H1 (cell line): ENCODE measurements around the gene DPF1. TPM values are rescaled to one million over a fixed set of nuclear protein-coding genes. Genes with fewer than 3 reads are reported as not detected.

ENCODE experiments used
- CTCF ChIA-PET: fragments of 300-600 bp; sonication (Branson Sonifier 250); formaldehyde crosslinking; loops from one replicate; lab custom pipeline; 2021; ENCODE audit not compliant: partially characterized antibody; lab: Charles Lee
- POLR2A ChIA-PET: fragments of 300-600 bp; sonication (Branson Sonifier 250); formaldehyde crosslinking; loops from one replicate; lab custom pipeline; 2021; ENCODE audit warnings: inconsistent platforms; ENCODE audit not compliant: partially characterized antibody; lab: Charles Lee
- DNase-seq, 2 experiments: peaks; one replicate each; pipeline versions ENCODE4 v3.0.0 to v3.0.0-alpha.2; 2010 to 2022; ENCODE audit warnings: low spot score in 2 of 2, low read depth in 1 of 2, mixed read lengths in 1 of 2
- FAIRE-seq: peaks from 2 replicates; lab custom pipeline; 2011; peaks lifted over from hg19 to GRCh38; lab: Jason Lieb, UNC
- H2AFZ ChIP-seq: 2 replicates; pipeline ENCODE4 v1.8.1; 2012; ENCODE audit warnings: low read length, inconsistent platforms
- H2AK5ac ChIP-seq: 2 replicates; pipeline ENCODE4 v1.6.1; 2013; ENCODE audit warnings: low read depth, low read length
- H2BK120ac ChIP-seq: replicated peaks from 2 replicates; pipeline ENCODE3; 2013; ENCODE audit warnings: low read depth, low read length, inconsistent platforms
- H2BK12ac ChIP-seq: 2 replicates; pipeline ENCODE4 v1.6.1; 2013; ENCODE audit warnings: low read depth, low read length
- H2BK15ac ChIP-seq: 2 replicates; pipeline ENCODE4 v1.6.1; 2013; ENCODE audit warnings: low read length
- H2BK20ac ChIP-seq: 2 replicates; pipeline ENCODE4 v1.6.1; 2013; ENCODE audit warnings: low read length
- H2BK5ac ChIP-seq: 2 replicates; pipeline ENCODE4 v1.6.1; 2013; ENCODE audit warnings: low read depth, low read length
- H3K14ac ChIP-seq: 2 replicates; pipeline ENCODE4 v1.6.1; 2013; ENCODE audit warnings: inconsistent platforms; ENCODE audit not compliant: insufficient read length
- H3K18ac ChIP-seq: 2 replicates; pipeline ENCODE4 v1.6.1; 2013; ENCODE audit warnings: low read length; ENCODE audit errors: extremely low read depth
- H3K23ac ChIP-seq: 2 replicates; pipeline ENCODE4 v1.6.1; 2013; ENCODE audit warnings: inconsistent platforms; ENCODE audit not compliant: insufficient read length
- H3K23me2 ChIP-seq: 2 replicates; pipeline ENCODE4 v1.6.1; 2013; ENCODE audit warnings: low read depth, low read length
- H3K27ac ChIP-seq: 2 replicates; pipeline ENCODE4 v1.6.1; 2011; ENCODE audit warnings: low read depth, low read length, inconsistent platforms
- H3K27me3 ChIP-seq, 4 experiments: replicated peaks in 1 of 4; 1 replicate in 1 of 4; 2 replicates in 3 of 4; pipeline versions ENCODE4 v1.6.1 to v1.8.1; 2011 to 2013; ENCODE audit warnings: low read length in 3 of 4, mild to moderate bottlenecking in 3 of 4, inconsistent platforms in 2 of 4, mixed read lengths in 2 of 4, moderate library complexity in 1 of 4; ENCODE audit not compliant: control insufficient read depth in 3 of 4, insufficient read depth in 3 of 4; ENCODE audit errors: extremely low read depth in 1 of 4
- H3K36me3 ChIP-seq, 4 experiments: 2 replicates each; pipeline versions ENCODE4 v1.6.1 to v1.8.1; 2011 to 2013; ENCODE audit warnings: mild to moderate bottlenecking in 4 of 4, low read length in 3 of 4, moderate library complexity in 2 of 4, control low read depth in 1 of 4, inconsistent platforms in 1 of 4; ENCODE audit not compliant: insufficient read depth in 4 of 4, control insufficient read depth in 2 of 4
- H3K4ac ChIP-seq: replicated peaks from 2 replicates; pipeline ENCODE3; 2013; ENCODE audit warnings: low read length, low read depth, mixed read lengths, inconsistent platforms; ENCODE audit not compliant: insufficient read length
- H3K4me1 ChIP-seq, 4 experiments: replicated peaks in 1 of 4; 1 replicate in 1 of 4; 2 replicates in 3 of 4; pipeline versions ENCODE4 v1.6.1 to v1.8.1; 2011 to 2013; ENCODE audit warnings: low read length in 3 of 4, inconsistent platforms in 2 of 4, mixed read lengths in 1 of 4; ENCODE audit not compliant: insufficient read depth in 4 of 4, control insufficient read depth in 3 of 4
- H3K4me2 ChIP-seq, 2 experiments: 2 replicates each; pipeline versions ENCODE4 v1.6.1 to v1.8.1; 2011 to 2013; ENCODE audit warnings: low read depth in 2 of 2, low read length in 2 of 2, control low read depth in 1 of 2, inconsistent platforms in 1 of 2, mild to moderate bottlenecking in 1 of 2; ENCODE audit not compliant: insufficient read depth in 1 of 2
- H3K4me3 ChIP-seq, 4 experiments: fragments of 200-600, 300-600 bp in 1 of 4; sonication (generic), shearing (Covaris generic), sonication (Bioruptor Twin) in 1 of 4; 2 replicates each; pipeline versions ENCODE4 v1.5.1 to v1.8.1; 2011 to 2016; ENCODE audit warnings: low read length in 4 of 4, low read depth in 3 of 4, control low read depth in 2 of 4, inconsistent platforms in 2 of 4, mild to moderate bottlenecking in 2 of 4, mixed read lengths in 1 of 4, moderate library complexity in 1 of 4; ENCODE audit not compliant: insufficient read depth in 2 of 4; ENCODE audit errors: extremely low read depth in 1 of 4
- H3K56ac ChIP-seq: replicated peaks from 2 replicates; pipeline ENCODE3; 2013; ENCODE audit warnings: low read depth, mild to moderate bottlenecking, mixed read lengths, low read length, inconsistent platforms; ENCODE audit not compliant: insufficient read length
- H3K79me1 ChIP-seq: 2 replicates; pipeline ENCODE4 v1.6.1; 2013; ENCODE audit warnings: low read depth, low read length, control low read depth
- H3K79me2 ChIP-seq, 2 experiments: 2 replicates each; pipeline versions ENCODE4 v1.6.1 to v1.8.1; 2012 to 2013; ENCODE audit warnings: low read length in 2 of 2, mild to moderate bottlenecking in 2 of 2, inconsistent platforms in 1 of 2; ENCODE audit not compliant: insufficient read depth in 2 of 2, control insufficient read depth in 1 of 2
- H3K9ac ChIP-seq, 4 experiments: replicated peaks in 1 of 4; 1 replicate in 1 of 4; 2 replicates in 3 of 4; pipeline versions ENCODE4 v1.6.1 to v1.8.1; 2011 to 2013; ENCODE audit warnings: low read depth in 3 of 4, low read length in 3 of 4, control low read depth in 2 of 4, mild to moderate bottlenecking in 2 of 4, moderate library complexity in 2 of 4, inconsistent platforms in 1 of 4; ENCODE audit errors: extremely low read depth in 1 of 4
- H3K9me3 ChIP-seq, 2 experiments: 2 replicates each; pipeline versions ENCODE4 v1.6.1 to v1.8.1; 2012 to 2013; ENCODE audit warnings: mild to moderate bottlenecking in 2 of 2, moderate library complexity in 2 of 2, control low read depth in 1 of 2, inconsistent platforms in 1 of 2, low read depth in 1 of 2, low read length in 1 of 2, mixed read lengths in 1 of 2; ENCODE audit not compliant: insufficient read depth in 2 of 2
- H4K20me1 ChIP-seq, 2 experiments: replicated peaks in 1 of 2; 2 replicates each; pipeline versions ENCODE3 to v1.8.1; 2011 to 2013; ENCODE audit warnings: inconsistent platforms in 2 of 2, low read length in 2 of 2, mild to moderate bottlenecking in 1 of 2; ENCODE audit not compliant: insufficient read depth in 2 of 2, control insufficient read depth in 1 of 2
- H4K5ac ChIP-seq: 2 replicates; pipeline ENCODE4 v1.6.1; 2013; ENCODE audit warnings: low read length, low read depth, mixed read lengths, inconsistent platforms; ENCODE audit not compliant: insufficient read length
- H4K8ac ChIP-seq: 2 replicates; pipeline ENCODE4 v1.8.0; 2013; ENCODE audit warnings: mild to moderate bottlenecking, moderate library complexity, low read length, inconsistent platforms; ENCODE audit not compliant: insufficient read depth; ENCODE audit errors: extremely low read depth
- H4K91ac ChIP-seq: replicated peaks from 2 replicates; pipeline ENCODE3; 2013; ENCODE audit warnings: low read length, mixed read lengths, inconsistent platforms; ENCODE audit not compliant: insufficient read length
- ATF2 ChIP-seq: IDR thresholded peaks from 2 replicates; pipeline ENCODE4 v1.6.1; 2012; ENCODE audit warnings: low read length, inconsistent platforms
- BCL11A ChIP-seq, 2 experiments: IDR thresholded peaks; one replicate each; pipeline ENCODE4 v1.6.1; 2011; ENCODE audit warnings: low read depth in 2 of 2, low read length in 2 of 2, mild to moderate bottlenecking in 2 of 2
- BRCA1 ChIP-seq: IDR thresholded peaks from 2 replicates; pipeline ENCODE4 v1.6.1; 2012; ENCODE audit warnings: low read depth, low read length, improper control_type of control experiment
- CBX5 ChIP-seq: fragments of 300-800, 300-1000 bp; sonication (generic); IDR thresholded peaks from 2 replicates; pipeline ENCODE4 v1.7.1; 2016; ENCODE audit warnings: antibody characterized with exemption, low read length, low read depth
- CBX8 ChIP-seq: fragments of 300-800, 300-1000 bp; sonication (generic); IDR thresholded peaks from 2 replicates; pipeline ENCODE4 v1.7.1; 2016; ENCODE audit warnings: low read depth, low read length, borderline replicate concordance
- CHD1 ChIP-seq: IDR thresholded peaks from 2 replicates; pipeline ENCODE4 v1.6.1; 2012; ENCODE audit warnings: low read depth, low read length, improper control_type of control experiment
- CTBP2 ChIP-seq: IDR thresholded peaks from 2 replicates; pipeline ENCODE4 v1.7.0; 2011; ENCODE audit warnings: borderline replicate concordance, mild to moderate bottlenecking, moderate library complexity, mixed read lengths, low read length; ENCODE audit not compliant: insufficient read depth, insufficient read length
- POU5F1 ChIP-seq: IDR thresholded peaks from 2 replicates; pipeline ENCODE4 v1.6.1; 2011; ENCODE audit warnings: low read depth, mild to moderate bottlenecking, low read length, moderate library complexity
- TAF1 ChIP-seq: IDR thresholded peaks from 2 replicates; pipeline ENCODE4 v1.6.1; 2011; ENCODE audit warnings: mild to moderate bottlenecking, low read depth, low read length
- TCF12 ChIP-seq: IDR thresholded peaks from 2 replicates; pipeline ENCODE4 v1.6.1; 2011; ENCODE audit warnings: low read depth, mild to moderate bottlenecking, low read length
- WGBS, 2 experiments: shearing (Covaris generic) in 1 of 2; methylation state at CpG; one replicate each; pipeline versions ENCODE4 v1.1.6 to v1.1.7; 2013 to 2015; ENCODE audit warnings: low lambda C conversion rate in 2 of 2, mixed read lengths in 2 of 2, inconsistent platforms in 1 of 2, low coverage in 1 of 2, missing lambda C conversion rate in 1 of 2; ENCODE audit not compliant: insufficient replicate concordance in 2 of 2, insufficient coverage in 1 of 2, insufficient read length in 1 of 2; ENCODE audit errors: extremely low coverage in 1 of 2, missing lambda C conversion rate in 1 of 2; 5-methylcytosine and 5-hydroxymethylcytosine counted together
- polyA plus RNA-seq, 7 experiments: library from polyadenylated mRNA; depleted of rRNA in 3 of 7; stranded (reverse) in 5 of 7; unstranded in 2 of 7; fragments of >200 nt in 5 of 7; fragments of 200-250 nt in 2 of 7; gene quantifications; 1 replicate in 5 of 7; 2 replicates in 1 of 7; 4 replicates in 1 of 7; pipeline versions ENCODE4 v1.2.1 to v1.2.3, GENCODE V29; 2011 to 2013; ENCODE audit warnings: missing spikeins in 2 of 7, mixed read lengths in 2 of 7
- total RNA-seq: library from RNA; stranded (reverse); fragmentation: NEBNext Ultra II Directional; extraction: Animal tissue kit (Norgen Biotek cat#: 25700); gene quantifications from 2 replicates; pipeline ENCODE4 v1.2.1, GENCODE V29; 2021

The DPF1 gene
- total and polyA plus RNA-seq, 2 of the 8 experiments (the other 6 are each of a cell fraction or from before 2014, with no cell fraction given): 12.9 to 15.6 TPM

GRCh38 chr19:38195237-38195636 is 28.8 kb downstream of the DPF1 start:
- Histone ChIP-seq H2AFZ (no peak overlapping the region), H2BK15ac (no peak overlapping the region), H4K8ac (no peak overlapping the region), H2BK5ac (no peak overlapping the region; the same call in 1 of the 2 replicates), H3K36me3 (peaks cover 0 to 10% (median 2%) of the 10 kb centered on the region in 4 experiments; a peak in 5 of 8 replicates), H3K4me3 (no peak overlapping the region), H2BK12ac (no peak overlapping the region), H3K23ac (no peak overlapping the region), H2BK20ac (no peak overlapping the region), H3K23me2 (no peaks in the 10 kb centered on the region; the same call in 1 of the 2 replicates), H3K18ac (no peak overlapping the region), H3K9ac (no peak overlapping the region), H3K27ac (no peak overlapping the region), H4K91ac (no peak overlapping the region), H3K27me3 (no peaks in the 10 kb centered on the region), H3K9me3 (no peaks in the 10 kb centered on the region), H2BK120ac (no peak overlapping the region), H3K4me2 (no peak overlapping the region), H3K79me2 (no peaks in the 10 kb centered on the region), H3K4me1 (no peaks in the 10 kb centered on the region), H4K20me1 (peaks cover 0 to 4% of the 10 kb centered on the region in 2 experiments), H3K4ac (no peak overlapping the region), H3K14ac (no peak overlapping the region), H3K56ac (no peak overlapping the region), H3K79me1 (peaks cover 4% of the 10 kb centered on the region; the same call in 1 of the 2 replicates), H4K5ac (no peak overlapping the region), H2AK5ac (no peak overlapping the region)
- DNase-seq (no peak), FAIRE-seq (no peak)
- POLR2A ChIA-PET: no interaction called here
- WGBS, 2 experiments: 73% methylated on average over 7 of the region's 10 CpGs; no CpG with 5 or more reads in 1 of the 2 experiments
- CTCF ChIA-PET: interaction anchor here (0.6 to 1.0 kb wide), 2 partner anchors 60 to 120 kb away, joined by 3 read pairs; no protein-coding TSS in a partner anchor
- TF ChIP-seq POU5F1 (no peak), CBX8 (no peak), CTBP2 (no peak), CHD1 (no peak), CBX5 (no peak), TAF1 (no peak), TCF12 (no peak), BRCA1 (no peak), ATF2 (no peak), BCL11A (IDR thresholded peaks at IDR 0.05; ENCODE audit: low read depth in 2 of 2, low read length in 2 of 2) (no peak)
